Neural cell (in vitro differentiated cells): ENCODE results near the gene DMC1.

ENCODE experiments used
- EP300 ChIP-seq: fragments of 450-650 bp; conservative IDR thresholded peaks from 2 replicates; pipeline ENCODE4 v1.6.1; 2014; ENCODE audit warnings: antibody characterized with exemption, mild to moderate bottlenecking, moderate library complexity; ENCODE audit not compliant: poor library complexity, severe bottlenecking
- EZH2 ChIP-seq: fragments of 200-600, 300-800 bp; shearing (Covaris generic), sonication (generic); IDR thresholded peaks from 2 replicates; pipeline ENCODE4 v1.6.1; 2014; ENCODE audit warnings: antibody characterized with exemption, low read length, borderline replicate concordance, mild to moderate bottlenecking; ENCODE audit not compliant: insufficient read depth, poor library complexity, severe bottlenecking
- MXI1 ChIP-seq: fragments of 450-650 bp; conservative IDR thresholded peaks from 2 replicates; pipeline ENCODE4 v1.6.1; 2014; ENCODE audit warnings: antibody characterized with exemption, mild to moderate bottlenecking; ENCODE audit not compliant: poor library complexity, severe bottlenecking
- POLR2AphosphoS5 ChIP-seq: IDR thresholded peaks from 2 replicates; pipeline ENCODE4 v1.6.1; 2012
- RAD21 ChIP-seq: fragments of 450-650 bp; conservative IDR thresholded peaks from 2 replicates; pipeline ENCODE4 v1.6.1; 2014; ENCODE audit warnings: antibody characterized with exemption, mild to moderate bottlenecking, moderate library complexity
- TF ChIP-seq, protein P1 (sequence below): fragments of 450-650 bp; IDR thresholded peaks from 2 replicates; pipeline ENCODE4 v1.5.1; 2014; ENCODE audit warnings: antibody characterized with exemption, mild to moderate bottlenecking, moderate library complexity; ENCODE audit not compliant: poor library complexity, severe bottlenecking
- TF ChIP-seq, protein P2 (sequence below): IDR thresholded peaks from 2 replicates; pipeline ENCODE4 v1.6.1; 2012; ENCODE audit warnings: borderline replicate concordance

- no peak for TF ChIP-seq POLR2AphosphoS5
- TF ChIP-seq, protein P1, sequence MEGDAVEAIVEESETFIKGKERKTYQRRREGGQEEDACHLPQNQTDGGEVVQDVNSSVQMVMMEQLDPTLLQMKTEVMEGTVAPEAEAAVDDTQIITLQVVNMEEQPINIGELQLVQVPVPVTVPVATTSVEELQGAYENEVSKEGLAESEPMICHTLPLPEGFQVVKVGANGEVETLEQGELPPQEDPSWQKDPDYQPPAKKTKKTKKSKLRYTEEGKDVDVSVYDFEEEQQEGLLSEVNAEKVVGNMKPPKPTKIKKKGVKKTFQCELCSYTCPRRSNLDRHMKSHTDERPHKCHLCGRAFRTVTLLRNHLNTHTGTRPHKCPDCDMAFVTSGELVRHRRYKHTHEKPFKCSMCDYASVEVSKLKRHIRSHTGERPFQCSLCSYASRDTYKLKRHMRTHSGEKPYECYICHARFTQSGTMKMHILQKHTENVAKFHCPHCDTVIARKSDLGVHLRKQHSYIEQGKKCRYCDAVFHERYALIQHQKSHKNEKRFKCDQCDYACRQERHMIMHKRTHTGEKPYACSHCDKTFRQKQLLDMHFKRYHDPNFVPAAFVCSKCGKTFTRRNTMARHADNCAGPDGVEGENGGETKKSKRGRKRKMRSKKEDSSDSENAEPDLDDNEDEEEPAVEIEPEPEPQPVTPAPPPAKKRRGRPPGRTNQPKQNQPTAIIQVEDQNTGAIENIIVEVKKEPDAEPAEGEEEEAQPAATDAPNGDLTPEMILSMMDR, result no peak
- no peak for TF ChIP-seq EZH2
- no peak for TF ChIP-seq EP300
- TF ChIP-seq RAD21, result no peak
- TF ChIP-seq, protein P2, sequence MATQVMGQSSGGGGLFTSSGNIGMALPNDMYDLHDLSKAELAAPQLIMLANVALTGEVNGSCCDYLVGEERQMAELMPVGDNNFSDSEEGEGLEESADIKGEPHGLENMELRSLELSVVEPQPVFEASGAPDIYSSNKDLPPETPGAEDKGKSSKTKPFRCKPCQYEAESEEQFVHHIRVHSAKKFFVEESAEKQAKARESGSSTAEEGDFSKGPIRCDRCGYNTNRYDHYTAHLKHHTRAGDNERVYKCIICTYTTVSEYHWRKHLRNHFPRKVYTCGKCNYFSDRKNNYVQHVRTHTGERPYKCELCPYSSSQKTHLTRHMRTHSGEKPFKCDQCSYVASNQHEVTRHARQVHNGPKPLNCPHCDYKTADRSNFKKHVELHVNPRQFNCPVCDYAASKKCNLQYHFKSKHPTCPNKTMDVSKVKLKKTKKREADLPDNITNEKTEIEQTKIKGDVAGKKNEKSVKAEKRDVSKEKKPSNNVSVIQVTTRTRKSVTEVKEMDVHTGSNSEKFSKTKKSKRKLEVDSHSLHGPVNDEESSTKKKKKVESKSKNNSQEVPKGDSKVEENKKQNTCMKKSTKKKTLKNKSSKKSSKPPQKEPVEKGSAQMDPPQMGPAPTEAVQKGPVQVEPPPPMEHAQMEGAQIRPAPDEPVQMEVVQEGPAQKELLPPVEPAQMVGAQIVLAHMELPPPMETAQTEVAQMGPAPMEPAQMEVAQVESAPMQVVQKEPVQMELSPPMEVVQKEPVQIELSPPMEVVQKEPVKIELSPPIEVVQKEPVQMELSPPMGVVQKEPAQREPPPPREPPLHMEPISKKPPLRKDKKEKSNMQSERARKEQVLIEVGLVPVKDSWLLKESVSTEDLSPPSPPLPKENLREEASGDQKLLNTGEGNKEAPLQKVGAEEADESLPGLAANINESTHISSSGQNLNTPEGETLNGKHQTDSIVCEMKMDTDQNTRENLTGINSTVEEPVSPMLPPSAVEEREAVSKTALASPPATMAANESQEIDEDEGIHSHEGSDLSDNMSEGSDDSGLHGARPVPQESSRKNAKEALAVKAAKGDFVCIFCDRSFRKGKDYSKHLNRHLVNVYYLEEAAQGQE, result no peak
- no peak for TF ChIP-seq MXI1
Observed at GRCh38 chr22:38501797-38502672, 67.9 kb downstream of the DMC1 start.
